Mammary epithelial cell (primary cell): ENCODE results near the gene PACS1.

Experiments
- CTCF ChIP-seq, 2 donors: IDR thresholded peaks in 1 of 2; conservative IDR thresholded peaks in 1 of 2; 2 replicates each; pipeline ENCODE4 v1.5.1; 2011 to 2012; ENCODE audit warnings: inconsistent platforms in 2 of 2, low read length in 2 of 2, mild to moderate bottlenecking in 2 of 2, control low read depth in 1 of 2, low read depth in 1 of 2; ENCODE audit not compliant: insufficient read depth in 1 of 2; ENCODE audit errors: extremely low read depth in 1 of 2
- EZH2 ChIP-seq: IDR thresholded peaks from 2 replicates; pipeline ENCODE4 v1.6.1; 2012; ENCODE audit warnings: low read length, inconsistent platforms, borderline replicate concordance

- no peak for TF ChIP-seq CTCF (conservative IDR thresholded peaks at IDR 0.05 in 1 of 2, IDR thresholded peaks at IDR 0.05 in 1 of 2; ENCODE audit: extremely low read depth in 1 of 2, insufficient read depth in 1 of 2, low read depth in 1 of 2, low read length in 2 of 2)
- no peak for TF ChIP-seq EZH2
Observed at GRCh38 chr11:66076561-66076960, 6.5 kb downstream of the PACS1 start.
